HEK293T (cell line): ENCODE data around the gene REXO4.

ENCODE experiments used
- BHLHE40 ChIP-seq: fragments of 450-650 bp; IDR thresholded peaks from 2 replicates; pipeline ENCODE4 v1.6.1; 2016; ENCODE audit warnings: mild to moderate bottlenecking, moderate library complexity, borderline replicate concordance
- FOXA1 ChIP-seq: fragments of 450-650 bp; IDR thresholded peaks from 2 replicates; pipeline ENCODE4 v1.6.1; 2016; ENCODE audit warnings: mild to moderate bottlenecking
- FOXK2 ChIP-seq: fragments of 450-650 bp; IDR thresholded peaks from 2 replicates; pipeline ENCODE4 v1.6.1; 2016; ENCODE audit warnings: mild to moderate bottlenecking
- SP1 ChIP-seq: fragments of 450-650 bp; IDR thresholded peaks from 2 replicates; pipeline ENCODE4 v1.6.1; 2017
- SUZ12 ChIP-seq: fragments of 450-650 bp; IDR thresholded peaks from 2 replicates; pipeline ENCODE4 v1.6.1; 2016; ENCODE audit warnings: mild to moderate bottlenecking
- TF ChIP-seq, protein P1 (sequence below): fragments of 450-650 bp; IDR thresholded peaks from 2 replicates; pipeline ENCODE4 v1.6.1; 2016

GRCh38 chr9:133402689-133403088, 15.1 kb downstream of the REXO4 start:
- TF ChIP-seq SP1 (no peak), BHLHE40 (no peak), FOXA1 (no peak), SUZ12 (no peak), FOXK2 (no peak)
- TF ChIP-seq, protein P1, sequence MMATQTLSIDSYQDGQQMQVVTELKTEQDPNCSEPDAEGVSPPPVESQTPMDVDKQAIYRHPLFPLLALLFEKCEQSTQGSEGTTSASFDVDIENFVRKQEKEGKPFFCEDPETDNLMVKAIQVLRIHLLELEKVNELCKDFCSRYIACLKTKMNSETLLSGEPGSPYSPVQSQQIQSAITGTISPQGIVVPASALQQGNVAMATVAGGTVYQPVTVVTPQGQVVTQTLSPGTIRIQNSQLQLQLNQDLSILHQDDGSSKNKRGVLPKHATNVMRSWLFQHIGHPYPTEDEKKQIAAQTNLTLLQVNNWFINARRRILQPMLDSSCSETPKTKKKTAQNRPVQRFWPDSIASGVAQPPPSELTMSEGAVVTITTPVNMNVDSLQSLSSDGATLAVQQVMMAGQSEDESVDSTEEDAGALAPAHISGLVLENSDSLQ, result no peak
